GM13977 (cell line): ENCODE data around the gene AGBL1.

Source experiments
- DNase-seq: peaks from one replicate; pipeline ENCODE4 v3.0.0; 2012; ENCODE audit warnings: low spot score
- CTCF ChIP-seq: IDR thresholded peaks from 2 replicates; pipeline ENCODE4 v1.5.1; 2012; ENCODE audit warnings: mild to moderate bottlenecking, control low read depth; ENCODE audit not compliant: insufficient read depth; ENCODE audit errors: extremely low read depth, missing control alignments
- in situ Hi-C: fragments of 300-500 bp; cut with MboI; formaldehyde crosslinking; loops from one replicate; pipeline ENCODE4 v1.12.0; 2022; ENCODE audit warnings: low sequenced_read_pairs, low pct_unique_long_range_greater_than_20kb, mixed read lengths, inconsistent platforms; ENCODE audit not compliant: unreplicated experiment

Gene AGBL1

GRCh38 chr15:86623236-86623635 lies 543.6 kb downstream of the AGBL1 start:
- DNase-seq = no peak
- no peak for TF ChIP-seq CTCF
- in situ Hi-C loops = no loop called here

- TF ChIP-seq CTCF = no peak
- in situ Hi-C loops = no loop called here
- no peak for DNase-seq
Measured at GRCh38 chr15:86624261-86625036, 544.8 kb downstream of the AGBL1 start.

DNA sequence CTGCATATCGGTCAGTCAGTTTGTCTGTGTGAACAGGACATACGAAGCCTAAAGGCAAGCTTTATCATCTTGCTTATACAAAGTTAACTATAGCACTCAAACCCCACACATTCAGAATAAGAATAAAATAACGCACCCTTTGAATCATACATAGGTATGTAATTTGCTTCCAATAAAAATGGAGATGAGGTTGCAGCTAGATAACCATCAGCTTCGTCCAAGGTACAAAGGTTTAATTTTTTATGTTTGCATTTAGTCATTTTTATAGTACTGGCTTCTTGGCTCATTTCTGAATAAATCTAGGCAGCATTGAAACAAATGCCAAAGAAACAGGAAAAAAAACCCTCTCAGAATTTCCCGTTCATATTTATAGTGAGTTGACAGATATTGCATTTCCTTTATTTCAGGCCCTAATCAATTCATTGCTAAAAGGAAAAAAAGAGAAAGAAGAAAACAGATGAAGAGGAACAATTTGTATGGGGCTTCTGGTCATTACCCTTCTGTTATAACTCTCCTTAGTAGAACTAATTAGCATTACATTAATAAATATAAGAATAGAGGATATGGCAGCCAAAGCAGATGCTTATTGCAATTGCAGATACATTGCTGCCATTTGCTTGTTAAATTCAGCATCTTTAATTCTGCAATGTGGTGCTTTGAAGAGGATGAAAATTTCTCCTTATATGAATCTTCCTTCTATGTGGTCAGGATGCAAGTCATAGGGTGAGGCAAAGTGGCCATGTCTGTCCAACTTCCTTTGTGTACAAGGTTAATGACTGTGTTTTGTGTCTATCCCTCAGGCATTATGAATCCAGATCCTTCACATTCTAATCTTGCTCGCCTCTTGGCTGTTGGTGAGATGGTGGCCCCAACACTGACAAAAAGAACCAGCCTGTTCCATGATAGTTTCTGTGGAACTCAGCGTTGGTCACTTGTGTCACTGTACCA lies 550.0 kb downstream of the AGBL1 start:
- no peak for TF ChIP-seq CTCF
- no peak for DNase-seq
- in situ Hi-C loops = no loop called here

DNA sequence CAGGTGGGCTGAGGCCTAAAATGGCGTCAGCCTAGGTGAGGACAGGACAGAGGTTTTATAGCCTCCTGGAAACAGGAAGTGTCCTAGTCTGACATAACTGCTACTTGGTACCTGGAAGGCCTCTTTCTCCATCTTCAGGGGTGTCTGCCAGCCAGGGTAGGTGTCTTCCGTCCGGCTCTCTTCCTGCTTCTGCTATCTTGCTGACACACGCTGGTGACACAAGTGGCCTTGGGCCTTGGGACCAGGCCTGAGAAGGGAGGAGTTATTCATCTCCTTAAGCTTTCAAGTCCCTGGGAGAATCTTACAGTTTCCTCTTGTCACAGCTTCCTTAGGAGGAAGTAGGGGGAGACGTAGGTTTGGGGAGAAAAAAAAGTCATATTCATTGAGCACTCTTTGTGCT lies 551.3 kb downstream of the AGBL1 start:
- in situ Hi-C loops = no loop called here
- no peak for DNase-seq
- no peak for TF ChIP-seq CTCF

GRCh38 chr15:86634146-86634545 lies 554.5 kb downstream of the AGBL1 start:
- in situ Hi-C loops = no loop called here
- DNase-seq = no peak
- no peak for TF ChIP-seq CTCF

DNA sequence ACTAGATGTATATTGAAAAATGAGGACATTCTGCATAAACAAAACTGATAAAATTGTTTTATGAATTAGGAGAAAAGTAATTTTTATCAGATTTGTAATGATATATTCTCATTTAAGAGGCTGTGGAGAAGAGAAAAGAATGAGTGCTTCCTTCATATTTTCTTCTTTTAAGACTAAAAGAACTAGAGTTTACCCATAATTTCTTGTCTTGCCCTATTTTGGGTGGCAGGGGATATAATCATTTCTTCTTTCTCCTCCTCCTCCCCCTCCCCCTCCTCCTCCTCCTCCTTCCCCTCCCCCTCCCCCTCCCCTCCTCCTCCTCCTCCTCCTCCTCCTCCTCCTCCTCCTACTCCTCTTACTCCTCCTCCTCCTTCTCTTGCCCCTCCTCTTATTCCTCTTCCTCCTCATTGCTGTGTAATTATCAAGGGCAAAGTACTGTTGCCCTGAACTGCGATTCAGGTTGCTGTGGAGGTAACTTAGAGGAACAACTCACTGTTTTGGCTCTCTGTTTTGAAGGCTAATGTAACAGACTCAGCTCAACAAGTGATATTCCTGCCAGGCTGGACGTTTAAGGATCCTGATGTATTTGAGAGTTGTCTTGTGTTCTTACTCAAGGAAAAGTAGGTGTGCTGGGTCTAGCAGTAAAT lies 555.4 kb downstream of the AGBL1 start:
- TF ChIP-seq CTCF = no peak
- DNase-seq = no peak
- in situ Hi-C loops = no loop called here
